Common myeloid progenitor, CD34-positive (primary cell): ENCODE results near the gene PFKFB3.
A peak's percentile ranks its signal among the peaks of the same experiment; 100 is the strongest.

Experiments
- CTCF ChIA-PET: fragments of 350-600 bp; sonication (Branson Sonifier 250); formaldehyde crosslinking; loops from one replicate; lab custom pipeline; 2021; ENCODE audit warnings: antibody characterized with exemption; lab: Charles Lee
- POLR2A ChIA-PET: fragments of 350-600 bp; sonication (Branson Sonifier 250); formaldehyde crosslinking; loops from one replicate; lab custom pipeline; 2021; ENCODE audit warnings: antibody characterized with exemption; lab: Charles Lee
- DNase-seq, 3 donors: peaks; one replicate each; pipeline versions ENCODE4 v3.0.0 to v3.0.0-alpha.2; 2013
- H3K27ac ChIP-seq, 2 experiments: 1 replicate in 1 of 2; 2 replicates in 1 of 2; pipeline ENCODE4 v1.7.0; 2013; ENCODE audit warnings: inconsistent platforms in 2 of 2, low read length in 2 of 2, mild to moderate bottlenecking in 2 of 2, low read depth in 1 of 2, moderate library complexity in 1 of 2; ENCODE audit not compliant: severe bottlenecking in 2 of 2, insufficient read depth in 1 of 2, poor library complexity in 1 of 2
- H3K27me3 ChIP-seq, 5 experiments: replicated peaks in 2 of 5; 1 replicate in 3 of 5; 2 replicates in 2 of 5; pipeline versions ENCODE4 v1.6.1 to v1.7.0; 2013; ENCODE audit warnings: low read length in 4 of 5, mild to moderate bottlenecking in 2 of 5, moderate library complexity in 2 of 5, inconsistent platforms in 1 of 5; ENCODE audit not compliant: insufficient read depth in 5 of 5, control insufficient read depth in 4 of 5
- H3K36me3 ChIP-seq, 4 experiments: 1 replicate in 2 of 4; 2 replicates in 2 of 4; pipeline versions ENCODE4 v1.6.1 to v1.7.0; 2013; ENCODE audit warnings: low read length in 3 of 4, control low read depth in 1 of 4, mild to moderate bottlenecking in 1 of 4; ENCODE audit not compliant: control insufficient read depth in 4 of 4, insufficient read depth in 4 of 4
- H3K4me1 ChIP-seq, 4 experiments: 1 replicate in 3 of 4; 2 replicates in 1 of 4; pipeline versions ENCODE4 v1.6.1 to v1.7.1; 2013; ENCODE audit warnings: low read length in 3 of 4, mild to moderate bottlenecking in 3 of 4, control low read depth in 1 of 4, inconsistent platforms in 1 of 4, moderate library complexity in 1 of 4; ENCODE audit not compliant: control insufficient read depth in 4 of 4, insufficient read depth in 4 of 4; ENCODE audit errors: control extremely low read depth in 1 of 4
- H3K4me3 ChIP-seq, 7 experiments: 1 replicate in 4 of 7; 2 replicates in 3 of 7; pipeline versions ENCODE4 v1.5.1 to v1.7.0; 2013; ENCODE audit warnings: mild to moderate bottlenecking in 7 of 7, low read length in 6 of 7, moderate library complexity in 6 of 7, inconsistent platforms in 2 of 7, low read depth in 2 of 7, control low read depth in 1 of 7; ENCODE audit not compliant: insufficient read depth in 4 of 7, control insufficient read depth in 1 of 7; ENCODE audit errors: extremely low read depth in 1 of 7
- H3K9me3 ChIP-seq, 5 experiments: 1 replicate in 4 of 5; 2 replicates in 1 of 5; pipeline versions ENCODE4 v1.6.1 to v1.7.1; 2013; ENCODE audit warnings: low read length in 4 of 5, mild to moderate bottlenecking in 2 of 5, inconsistent platforms in 1 of 5, low read depth in 1 of 5, moderate library complexity in 1 of 5; ENCODE audit not compliant: control insufficient read depth in 4 of 5, insufficient read depth in 2 of 5; ENCODE audit errors: control extremely low read depth in 1 of 5
- WGBS: methylation state at CpG from one replicate; pipeline ENCODE4 v1.1.5; 2013; ENCODE audit not compliant: insufficient coverage; 5-methylcytosine and 5-hydroxymethylcytosine counted together

Gene PFKFB3

DNA sequence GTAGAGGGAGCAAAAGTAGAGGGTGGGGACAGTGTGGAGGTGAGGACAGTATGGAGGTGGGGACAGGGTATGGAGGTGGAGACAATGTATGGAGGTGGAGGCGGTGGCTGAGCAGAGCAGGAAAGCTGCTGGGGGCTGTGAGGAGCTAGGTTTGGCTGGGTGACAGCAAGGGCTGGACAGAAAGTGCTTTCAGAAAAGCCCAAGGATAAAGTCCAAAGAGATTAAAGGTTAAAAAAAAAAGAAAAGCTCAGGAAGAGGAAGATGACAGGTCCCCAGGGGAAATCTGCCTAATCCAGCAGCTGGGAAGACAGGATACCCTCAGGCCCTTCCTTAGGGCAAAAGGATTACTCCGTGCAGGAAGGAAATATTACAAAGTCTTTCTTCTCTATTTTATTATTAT lies 32.1 kb upstream of the PFKFB3 start:
- Histone ChIP-seq H3K4me3 (no peak overlapping the region), H3K9me3 (no peaks in the 10 kb centered on the region), H3K27me3 (no peaks in the 10 kb centered on the region), H3K36me3 (peaks cover 0 to 24% (median 2%) of the 10 kb centered on the region in 4 experiments), H3K4me1 (peaks cover 0 to 65% (median 53%) of the 10 kb centered on the region in 4 experiments), H3K27ac (no peak overlapping the region)
- WGBS, result 90% methylated on average over 1 of the region's 2 CpGs
- ChIA-PET CTCF (interaction anchor here (0.8 to 3.7 kb wide), 4 partner anchors 13 to 30 kb away, joined by 3 to 25 read pairs (median 3); partner anchors contain the start of gene PFKFB3), POLR2A (no interaction called here)
- DNase-seq, result no peak

DNA sequence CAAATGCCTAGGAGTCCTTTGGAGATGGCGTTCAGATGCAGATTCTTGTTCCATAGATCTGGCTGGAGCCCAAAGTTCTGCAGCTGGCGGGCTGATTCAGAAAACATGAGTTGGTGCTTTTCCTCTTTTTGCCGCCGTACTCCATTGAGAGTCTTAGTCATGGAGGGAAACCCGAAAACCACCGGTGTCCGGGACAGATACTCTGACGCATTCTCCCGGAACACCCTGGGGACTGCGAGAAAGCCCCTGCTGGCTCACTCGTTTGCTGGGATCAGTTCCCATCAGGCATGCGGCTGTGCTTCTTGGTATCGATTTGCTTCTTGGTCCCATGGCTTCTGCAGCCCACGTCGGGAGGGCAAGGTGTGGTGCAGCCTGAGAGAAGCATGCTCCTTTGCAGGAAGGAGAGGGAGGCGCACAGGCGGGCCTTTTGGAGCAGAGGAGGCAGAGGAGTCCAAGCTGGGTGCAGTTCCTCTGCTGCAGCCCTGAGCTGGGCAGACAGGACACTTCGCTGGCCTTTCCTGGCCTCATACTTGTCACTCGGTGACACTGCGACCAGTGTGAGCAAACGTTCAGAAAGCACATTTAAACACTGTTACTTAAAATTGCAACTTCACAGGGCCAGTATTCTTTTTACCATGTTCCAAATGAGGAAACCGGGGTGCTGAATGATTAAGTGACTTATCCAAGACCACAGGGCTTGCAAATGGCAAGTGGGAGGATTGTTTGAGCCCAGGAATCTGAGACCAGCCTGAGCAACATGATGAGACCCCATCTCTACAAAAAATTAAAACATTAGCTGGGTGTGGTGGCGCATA lies 30.6 kb upstream of the PFKFB3 start:
- peak overlapping the region in 3 of 7 experiments; percentile 42 to 65 (median 48) for H3K4me3 ChIP-seq

GRCh38 chr10:6173203-6173602 lies 29.5 kb upstream of the PFKFB3 start:
- no peak overlapping the region for H3K27ac ChIP-seq
- peak in 2 of 3 donors; percentile 18 to 25 for DNase-seq
- ChIA-PET POLR2A (interaction anchor here (1.1 kb wide), 1 partner anchor 10 kb away, joined by 5 read pairs; no protein-coding TSS in a partner anchor), CTCF (interaction anchor here (0.6 to 3.7 kb wide), 6 partner anchors 10 to 234 kb away, joined by 3 to 25 read pairs (median 4); partner anchors contain the start of gene PFKFB3)
- no peaks in the 10 kb centered on the region for H3K27me3 ChIP-seq
- no peaks in the 10 kb centered on the region for H3K9me3 ChIP-seq
- peaks cover 0 to 14% (median 1%) of the 10 kb centered on the region in 4 experiments for H3K36me3 ChIP-seq
- no peak overlapping the region for H3K4me3 ChIP-seq
- WGBS, result 86% methylated on average over 6 of the region's 8 CpGs
- peaks cover 0 to 77% (median 65%) of the 10 kb centered on the region in 4 experiments for H3K4me1 ChIP-seq

More for the DNA sequence above, 30.6 kb upstream of the PFKFB3 start:
- Histone ChIP-seq H3K27me3 (no peaks in the 10 kb centered on the region), H3K9me3 (no peaks in the 10 kb centered on the region), H3K27ac (peak overlapping the region in 1 of 2 experiments; percentile 31), H3K4me1 (peaks cover 0 to 71% (median 63%) of the 10 kb centered on the region in 4 experiments), H3K36me3 (peaks cover 0 to 20% (median 2%) of the 10 kb centered on the region in 4 experiments)
- POLR2A ChIA-PET, result interaction anchor here (0.7 to 1.5 kb wide), 3 partner anchors 8 to 31 kb away, joined by 3 to 9 read pairs (median 5); partner anchors contain the start of gene PFKFB3
- WGBS, result 56% methylated on average over 22 of the region's 23 CpGs
- CTCF ChIA-PET, result interaction anchor here (0.7 to 3.7 kb wide), 11 partner anchors 9 to 300 kb away, joined by 3 to 25 read pairs (median 3); partner anchors contain the start of gene PFKFB3
- DNase-seq, result peak; percentile 93 to 94 (median 94)

GRCh38 chr10:6174201-6174874 lies 28.4 kb upstream of the PFKFB3 start:
- Histone ChIP-seq H3K4me3 (no peak overlapping the region), H3K4me1 (peaks cover 0 to 70% (median 63%) of the 10 kb centered on the region in 4 experiments), H3K27me3 (no peaks in the 10 kb centered on the region), H3K27ac (no peak overlapping the region), H3K36me3 (peaks cover 0 to 19% (median 1%) of the 10 kb centered on the region in 4 experiments), H3K9me3 (no peaks in the 10 kb centered on the region)
- 93% methylated on average over 16 of the region's 22 CpGs for WGBS
- no peak for DNase-seq
- ChIA-PET POLR2A (no interaction called here), CTCF (interaction anchor here (1.0 kb wide), 1 partner anchor 28 kb away, joined by 3 read pairs; the partner anchor contains the start of gene PFKFB3)

GRCh38 chr10:6175329-6176055 lies 27.2 kb upstream of the PFKFB3 start:
- H3K27ac ChIP-seq, result no peak overlapping the region
- no peaks in the 10 kb centered on the region for H3K9me3 ChIP-seq
- no peaks in the 10 kb centered on the region for H3K27me3 ChIP-seq
- ChIA-PET POLR2A (no interaction called here), CTCF (interaction anchor here (2.3 kb wide), 1 partner anchor 14 kb away, joined by 5 read pairs; no protein-coding TSS in a partner anchor)
- H3K36me3 ChIP-seq, result peaks cover 0 to 22% (median 1%) of the 10 kb centered on the region in 4 experiments
- whole genome bisulfite sequencing, result 91% methylated on average over 12 of the region's 16 CpGs
- peak in 1 of 3 donors; percentile 29 for DNase-seq
- peaks cover 0 to 59% (median 52%) of the 10 kb centered on the region in 4 experiments for H3K4me1 ChIP-seq
- no peak overlapping the region for H3K4me3 ChIP-seq

DNA sequence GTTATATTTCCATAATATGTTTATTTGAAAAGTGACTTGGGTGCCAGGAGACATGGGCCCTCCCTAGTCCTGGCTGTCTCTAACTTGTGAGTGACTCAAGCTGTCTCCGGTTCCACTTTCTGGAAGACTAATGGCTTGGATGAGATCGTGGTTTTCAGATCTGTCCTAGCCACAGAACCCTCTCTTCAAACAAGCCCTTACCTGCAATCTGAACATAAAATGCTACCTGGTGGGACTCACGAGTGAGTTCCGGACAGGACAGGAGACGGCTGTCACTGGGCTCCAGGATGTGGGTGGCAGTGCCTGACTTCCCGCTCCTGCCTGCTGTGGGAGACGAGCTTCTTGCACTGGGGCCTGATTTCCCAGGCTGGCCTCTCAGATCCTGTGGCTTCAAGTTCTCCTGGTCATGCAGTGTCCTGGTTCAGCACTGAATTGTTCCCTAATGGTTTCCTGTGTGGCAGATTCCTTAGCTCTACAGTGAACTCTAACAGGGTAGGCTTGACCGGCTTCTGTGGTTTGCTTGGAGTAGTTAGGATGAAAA lies 26.0 kb upstream of the PFKFB3 start:
- 8% methylated on average over 6 of the region's 8 CpGs for WGBS
- Histone ChIP-seq H3K4me1 (peaks cover 0 to 46% (median 42%) of the 10 kb centered on the region in 4 experiments), H3K36me3 (peaks cover 0 to 21% (median 2%) of the 10 kb centered on the region in 4 experiments), H3K9me3 (no peaks in the 10 kb centered on the region), H3K27me3 (no peaks in the 10 kb centered on the region), H3K4me3 (peak overlapping the region in 2 of 7 experiments; percentile 6 to 46), H3K27ac (peak overlapping the region in 1 of 2 experiments; percentile 27)
- CTCF ChIA-PET, result interaction anchor here (1.3 to 2.3 kb wide), 3 partner anchors 9 to 225 kb away, joined by 3 to 5 read pairs (median 4); no protein-coding TSS in a partner anchor
- POLR2A ChIA-PET, result interaction anchor here (1.0 kb wide), 1 partner anchor 13 kb away, joined by 6 read pairs; no protein-coding TSS in a partner anchor
- peak in 2 of 3 donors; percentile 55 to 67 for DNase-seq
